Vagina (tissue), 2 donors: Measurements from ENCODE around the gene AREL1. TPM values are rescaled to one million over a fixed set of nuclear protein-coding genes. Genes with fewer than 3 reads are reported as not detected.

Experiments
- DNase-seq, 2 donors: peaks; one replicate each; pipeline ENCODE4 v3.0.0-alpha.2; 2017; ENCODE audit errors: extremely low spot score in 2 of 2
- H3K27ac ChIP-seq: fragments of 200-600 bp; sonication (generic); one replicate; pipeline ENCODE4 v1.5.1; 2019
- H3K27me3 ChIP-seq: fragments of 200-600 bp; sonication (generic); one replicate; pipeline ENCODE4 v1.5.1; 2019
- H3K36me3 ChIP-seq, 2 donors: fragments of 200-600 bp; sonication (generic); one replicate each; pipeline ENCODE4 v1.5.1; 2017 to 2019
- H3K4me1 ChIP-seq: fragments of 200-600 bp; sonication (generic); one replicate; pipeline ENCODE4 v1.5.1; 2019
- H3K4me3 ChIP-seq, 2 donors: fragments of 200-600 bp; sonication (generic); 1 replicate in 1 of 2; 2 replicates in 1 of 2; pipeline ENCODE4 v1.5.1; 2016 to 2019
- H3K9me3 ChIP-seq: fragments of 200-600 bp; sonication (generic); one replicate; pipeline ENCODE4 v1.5.1; 2019
- CTCF ChIP-seq, 3 experiments: fragments of 450-650 bp in 2 of 3; fragments of 200-600 bp in 1 of 3; sonication (generic) in 1 of 3; IDR thresholded peaks; one replicate each; pipeline ENCODE4 v1.5.1; 2017 to 2019; ENCODE audit warnings: antibody characterized with exemption in 3 of 3, mild to moderate bottlenecking in 2 of 3, moderate library complexity in 2 of 3
- POLR2A ChIP-seq, 2 donors: fragments of 450-650 bp; IDR thresholded peaks; one replicate each; pipeline ENCODE4 v1.6.1; 2017; ENCODE audit warnings: antibody characterized with exemption in 2 of 2, mild to moderate bottlenecking in 2 of 2, moderate library complexity in 2 of 2
- POLR2AphosphoS5 ChIP-seq, 2 donors: sonication (generic); formaldehyde crosslinking; IDR thresholded peaks; one replicate each; pipeline ENCODE4 v1.9.0; 2017; ENCODE audit warnings: antibody characterized with exemption in 2 of 2, mild to moderate bottlenecking in 2 of 2, low read depth in 1 of 2; ENCODE audit not compliant: insufficient read depth in 1 of 2
- intact Hi-C: fragments of 100-400 bp; cut with DNase I; formaldehyde crosslinking; loops from one replicate; pipeline ENCODE4 v1.15.1; 2023
- total RNA-seq: library from RNA; depleted of rRNA; stranded (reverse); fragments of >200 nt; gene quantifications from one replicate; pipeline ENCODE4 v1.2.3, GENCODE V29; 2016

The AREL1 gene
- total RNA-seq, 1 donor from 2014 or later = 32.7 TPM

DNA sequence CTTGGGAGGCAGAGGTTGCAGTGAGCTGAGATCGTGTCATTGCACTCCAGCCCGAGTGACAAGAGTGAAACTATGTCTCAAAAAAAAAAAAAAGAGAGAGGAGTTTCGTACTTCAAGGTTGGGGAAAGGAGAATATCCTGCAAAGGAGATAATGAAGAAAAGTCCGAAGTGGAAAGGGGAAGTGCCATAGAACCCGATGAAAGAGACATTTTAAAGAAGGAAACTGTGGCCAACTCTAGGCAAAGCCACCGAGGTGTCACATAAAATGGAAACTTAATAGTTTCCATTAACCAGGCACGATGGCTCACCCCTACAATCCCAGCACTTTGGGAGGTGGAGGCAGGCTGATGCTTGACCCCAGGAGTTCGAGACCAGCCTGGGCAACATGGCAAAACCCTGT lies 85.8 kb downstream of the AREL1 start:
- no peaks in the 10 kb centered on the region for H3K4me1 ChIP-seq
- H3K9me3 ChIP-seq = no peaks in the 10 kb centered on the region
- no peak for TF ChIP-seq POLR2A (IDR thresholded peaks at IDR 0.05)
- TF ChIP-seq CTCF (IDR thresholded peaks at IDR 0.05) = no peak
- intact Hi-C loops = no loop called here
- no peak for DNase-seq
- H3K4me3 ChIP-seq = no peak overlapping the region
- H3K36me3 ChIP-seq = no peaks in the 10 kb centered on the region
- no peak overlapping the region for H3K27ac ChIP-seq
- H3K27me3 ChIP-seq = no peaks in the 10 kb centered on the region

GRCh38 chr14:74622257-74622656 lies 90.6 kb downstream of the AREL1 start:
- Histone ChIP-seq H3K4me1 (peaks cover 45% of the 10 kb centered on the region), H3K36me3 (no peaks in the 10 kb centered on the region), H3K4me3 (no peak overlapping the region), H3K27me3 (no peaks in the 10 kb centered on the region), H3K27ac (no peak overlapping the region), H3K9me3 (no peaks in the 10 kb centered on the region)
- no peak for DNase-seq
- TF ChIP-seq POLR2A (IDR thresholded peaks at IDR 0.05) (no peak), POLR2AphosphoS5 (IDR thresholded peaks at IDR 0.05; ENCODE audit: insufficient read depth in 1 of 2, low read depth in 1 of 2) (no peak), CTCF (IDR thresholded peaks at IDR 0.05) (no peak)
- intact Hi-C loops = no loop called here

DNA sequence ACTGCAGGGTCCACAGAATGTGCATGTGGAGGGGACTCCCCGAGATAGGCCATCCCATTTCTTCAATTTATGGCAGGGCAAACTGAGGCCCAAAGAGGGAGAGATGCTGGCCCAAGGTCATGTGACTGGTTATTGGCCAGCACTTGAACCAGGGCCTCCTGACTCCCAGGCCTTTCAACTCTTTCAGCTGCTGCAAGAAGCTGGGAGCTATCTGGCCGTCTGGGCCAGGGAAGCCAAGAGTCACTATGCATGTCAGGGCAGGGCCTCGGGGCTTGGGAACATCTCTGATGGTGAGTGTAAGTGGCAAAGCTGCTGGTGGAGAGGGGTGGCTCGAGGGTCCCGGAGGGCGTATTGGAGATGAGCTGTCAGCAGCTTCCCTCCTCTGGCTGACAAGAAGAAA lies 91.3 kb downstream of the AREL1 start:
- DNase-seq = no peak
- Histone ChIP-seq H3K9me3 (no peaks in the 10 kb centered on the region), H3K4me3 (no peak overlapping the region), H3K4me1 (peaks cover 52% of the 10 kb centered on the region), H3K27me3 (no peaks in the 10 kb centered on the region), H3K36me3 (no peaks in the 10 kb centered on the region), H3K27ac (peak overlapping the region; percentile 66)
- no peak for TF ChIP-seq CTCF (IDR thresholded peaks at IDR 0.05)
- no peak for TF ChIP-seq POLR2AphosphoS5 (IDR thresholded peaks at IDR 0.05; ENCODE audit: insufficient read depth in 1 of 2, low read depth in 1 of 2)
- TF ChIP-seq POLR2A (IDR thresholded peaks at IDR 0.05) = no peak
- intact Hi-C loops = no loop called here

DNA sequence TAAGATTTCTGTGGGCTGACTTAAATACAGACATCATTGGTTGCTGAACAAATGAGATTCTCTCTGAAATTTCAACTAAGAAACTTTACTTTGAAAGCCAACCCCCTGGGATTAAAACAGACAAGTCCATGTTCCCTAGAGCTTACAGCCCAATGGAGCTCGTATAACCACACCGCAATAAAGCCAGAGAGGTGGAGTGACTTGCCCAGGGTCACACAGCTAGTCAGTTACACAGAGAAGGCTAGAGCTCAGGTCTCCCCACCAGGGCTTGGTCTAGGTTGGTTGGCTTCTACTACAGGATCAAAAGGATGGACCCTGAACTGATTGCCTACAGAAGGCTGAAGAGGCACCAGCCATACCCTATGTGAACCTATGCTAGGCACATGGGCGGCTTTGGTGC lies 92.0 kb downstream of the AREL1 start:
- DNase-seq = no peak
- Histone ChIP-seq H3K9me3 (no peaks in the 10 kb centered on the region), H3K27ac (peak overlapping the region; percentile 66), H3K4me1 (peaks cover 58% of the 10 kb centered on the region), H3K4me3 (no peak overlapping the region), H3K36me3 (no peaks in the 10 kb centered on the region), H3K27me3 (no peaks in the 10 kb centered on the region)
- TF ChIP-seq CTCF (IDR thresholded peaks at IDR 0.05) (no peak), POLR2AphosphoS5 (IDR thresholded peaks at IDR 0.05; ENCODE audit: insufficient read depth in 1 of 2, low read depth in 1 of 2) (no peak), POLR2A (IDR thresholded peaks at IDR 0.05) (no peak)
- intact Hi-C loops = no loop called here

DNA sequence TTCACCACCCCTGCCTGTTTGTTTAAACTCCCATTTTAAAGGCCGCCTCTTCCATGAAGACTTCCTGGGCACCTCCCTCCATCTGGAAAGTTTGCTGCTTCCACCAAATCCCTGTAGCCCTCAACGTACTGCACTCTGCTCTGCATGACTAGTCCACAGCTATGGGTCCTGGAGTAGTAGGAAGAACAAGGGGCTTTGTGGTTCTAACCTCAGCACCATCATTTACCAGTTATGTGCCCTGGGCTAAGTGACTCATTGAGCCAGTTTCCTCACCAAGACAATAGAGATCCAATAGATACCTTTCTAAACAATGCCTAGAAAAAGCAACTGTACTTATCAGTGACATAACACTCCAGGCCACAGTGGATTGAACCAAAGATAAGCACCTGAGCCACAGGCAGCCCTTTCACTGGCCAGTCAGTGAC lies 92.4 kb downstream of the AREL1 start:
- H3K27ac ChIP-seq = peak overlapping the region; percentile 66
- TF ChIP-seq POLR2AphosphoS5 (IDR thresholded peaks at IDR 0.05; ENCODE audit: insufficient read depth in 1 of 2, low read depth in 1 of 2) (no peak), CTCF (IDR thresholded peaks at IDR 0.05) (no peak), POLR2A (IDR thresholded peaks at IDR 0.05) (no peak)
- H3K9me3 ChIP-seq = no peaks in the 10 kb centered on the region
- intact Hi-C loops = no loop called here
- H3K4me1 ChIP-seq = peaks cover 61% of the 10 kb centered on the region
- no peak overlapping the region for H3K4me3 ChIP-seq
- no peaks in the 10 kb centered on the region for H3K36me3 ChIP-seq
- no peaks in the 10 kb centered on the region for H3K27me3 ChIP-seq
- DNase-seq = no peak
